Measurements from ENCODE around the gene TMEM179.
"Not testable (repeated sequence)": the region's sequence is repeated elsewhere in the genome, so short reads cannot be mapped to it uniquely, and the experiment has no call there.

TMEM179 gene

DNA sequence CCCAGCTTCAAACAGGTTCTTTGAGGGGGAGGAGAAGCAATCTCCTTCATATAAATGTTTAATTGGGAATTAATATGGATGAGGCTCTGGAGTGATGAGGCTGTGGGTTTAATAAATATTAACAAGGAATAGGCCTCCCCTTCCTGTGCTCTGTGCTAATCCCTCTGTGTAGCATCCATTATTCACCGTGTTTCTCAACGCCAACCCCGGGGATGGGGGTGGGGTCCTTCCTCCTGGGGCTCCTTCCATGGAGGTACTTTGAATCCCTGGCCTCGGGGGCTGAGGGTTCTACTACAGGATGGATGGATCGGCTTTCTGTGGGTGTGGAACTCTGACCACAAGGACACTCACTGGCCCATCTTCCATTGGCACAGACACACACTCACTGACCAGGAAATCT lies 34.9 kb upstream of the TMEM179 start:
- DNase-seq (ENCODE audit: low read depth, low spot score), result no peak
- no peaks in the 10 kb centered on the region for H3K9me3 ChIP-seq (ENCODE audit: low read depth, low read length)
- no peak overlapping the region for H3K4me3 ChIP-seq
- TF ChIP-seq FOXP2 (optimal IDR thresholded peaks at IDR 0.05; ENCODE audit: control extremely low read depth, extremely low read length, insufficient read depth), result no peak
- TF ChIP-seq POLR2AphosphoS5 (IDR thresholded peaks at IDR 0.05; ENCODE audit: borderline replicate concordance, low read depth, low read length), result no peak
- TF ChIP-seq EZH2 (IDR thresholded peaks at IDR 0.05), result no peak
- H3K36me3 ChIP-seq (ENCODE audit: insufficient read depth, low read length), result no peaks in the 10 kb centered on the region
- no peak overlapping the region for H3K27ac ChIP-seq
- no peak overlapping the region for H3K9ac ChIP-seq (ENCODE audit: insufficient read length)

GRCh38 chr14:104638927-104639450 lies 34.4 kb upstream of the TMEM179 start:
- H3K4me3 ChIP-seq, result no peak overlapping the region
- H3K9me3 ChIP-seq (ENCODE audit: low read depth, low read length), result no peaks in the 10 kb centered on the region
- H3K36me3 ChIP-seq (ENCODE audit: insufficient read depth, low read length), result no peaks in the 10 kb centered on the region
- H3K27ac ChIP-seq, result no peak overlapping the region
- TF ChIP-seq FOXP2 (optimal IDR thresholded peaks at IDR 0.05; ENCODE audit: control extremely low read depth, extremely low read length, insufficient read depth) (no peak), EZH2 (IDR thresholded peaks at IDR 0.05) (no peak), POLR2AphosphoS5 (IDR thresholded peaks at IDR 0.05; ENCODE audit: borderline replicate concordance, low read depth, low read length) (no peak)
- DNase-seq (ENCODE audit: low read depth, low spot score), result no peak
- no peak overlapping the region for H3K9ac ChIP-seq (ENCODE audit: insufficient read length)

- Histone ChIP-seq H3K9me3 (ENCODE audit: low read depth, low read length) (no peaks in the 10 kb centered on the region), H3K4me3 (no peak overlapping the region), H3K9ac (ENCODE audit: insufficient read length) (no peak overlapping the region), H3K27ac (no peak overlapping the region), H3K36me3 (ENCODE audit: insufficient read depth, low read length) (no peaks in the 10 kb centered on the region)
- no peak for DNase-seq (ENCODE audit: low read depth, low spot score)
- TF ChIP-seq FOXP2 (optimal IDR thresholded peaks at IDR 0.05; ENCODE audit: control extremely low read depth, extremely low read length, insufficient read depth), result no peak
- TF ChIP-seq EZH2 (IDR thresholded peaks at IDR 0.05), result no peak
- TF ChIP-seq POLR2AphosphoS5 (IDR thresholded peaks at IDR 0.05; ENCODE audit: borderline replicate concordance, low read depth, low read length), result no peak
These were observed 33.6 kb upstream of the TMEM179 start for GRCh38 chr14:104638190-104638589.

DNA sequence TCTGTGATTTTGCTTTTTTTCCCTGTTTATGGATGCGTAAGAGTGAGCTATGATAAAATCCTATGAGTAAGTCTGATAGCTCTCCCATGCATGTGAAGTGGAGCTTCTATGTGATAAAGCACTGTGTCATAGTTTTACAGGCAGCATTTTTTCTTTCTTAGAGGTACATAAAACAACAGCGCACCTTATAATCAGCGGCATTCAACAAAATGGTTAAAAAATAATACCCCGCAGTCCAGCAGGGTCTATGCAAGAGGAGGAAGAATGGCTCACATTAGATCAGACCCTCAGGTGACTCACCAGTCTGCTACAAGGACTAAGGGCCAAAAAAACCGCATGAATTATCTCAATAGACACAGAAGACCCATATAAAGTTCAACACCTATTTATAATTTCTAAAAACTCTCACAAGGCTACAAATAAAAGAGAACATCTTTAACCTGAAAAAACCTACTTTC lies 33.0 kb upstream of the TMEM179 start:
- no peak overlapping the region for H3K9ac ChIP-seq (ENCODE audit: insufficient read length)

GRCh38 chr14:104636846-104637545 lies 32.4 kb upstream of the TMEM179 start:
- DNase-seq (ENCODE audit: low read depth, low spot score); H3K27ac ChIP-seq; H3K36me3 ChIP-seq (ENCODE audit: insufficient read depth, low read length); H3K9ac ChIP-seq (ENCODE audit: insufficient read length); H3K9me3 ChIP-seq (ENCODE audit: low read depth, low read length); H3K4me3 ChIP-seq: not testable (repeated sequence)

More for the DNA sequence above, 33.0 kb upstream of the TMEM179 start:
- DNase-seq (ENCODE audit: low read depth, low spot score), result no peak
- Histone ChIP-seq H3K9me3 (ENCODE audit: low read depth, low read length) (no peaks in the 10 kb centered on the region), H3K27ac (no peak overlapping the region), H3K36me3 (ENCODE audit: insufficient read depth, low read length) (no peaks in the 10 kb centered on the region), H3K4me3 (no peak overlapping the region)
- no peak for TF ChIP-seq FOXP2 (optimal IDR thresholded peaks at IDR 0.05; ENCODE audit: control extremely low read depth, extremely low read length, insufficient read depth)

DNA sequence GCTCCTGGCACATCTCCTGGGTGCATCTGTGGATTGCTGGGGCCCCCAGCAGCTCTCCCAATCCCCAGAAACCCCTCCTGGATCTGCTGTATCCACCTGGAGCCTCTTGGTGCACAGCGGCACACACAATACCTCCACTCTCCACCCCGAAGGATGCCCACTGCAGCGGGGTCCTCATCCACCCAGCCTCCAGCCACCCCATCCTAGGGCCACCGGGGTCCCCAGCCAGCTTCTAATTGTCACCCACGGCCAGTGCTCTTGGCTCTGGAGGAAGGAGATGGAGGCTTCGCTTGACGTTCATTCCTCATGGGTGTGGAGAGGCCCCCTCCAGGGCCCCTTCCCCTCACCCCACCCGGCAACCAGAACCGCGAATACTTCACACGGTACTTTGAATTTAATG lies 31.6 kb upstream of the TMEM179 start:
- Histone ChIP-seq H3K36me3 (ENCODE audit: insufficient read depth, low read length) (no peaks in the 10 kb centered on the region), H3K9me3 (ENCODE audit: low read depth, low read length) (no peaks in the 10 kb centered on the region), H3K27ac (no peak overlapping the region), H3K9ac (ENCODE audit: insufficient read length) (no peak overlapping the region), H3K4me3 (no peak overlapping the region)
- DNase-seq (ENCODE audit: low read depth, low spot score), result no peak
- TF ChIP-seq FOXP2 (optimal IDR thresholded peaks at IDR 0.05; ENCODE audit: control extremely low read depth, extremely low read length, insufficient read depth) (no peak), POLR2AphosphoS5 (IDR thresholded peaks at IDR 0.05; ENCODE audit: borderline replicate concordance, low read depth, low read length) (no peak), EZH2 (IDR thresholded peaks at IDR 0.05) (no peak)

DNA sequence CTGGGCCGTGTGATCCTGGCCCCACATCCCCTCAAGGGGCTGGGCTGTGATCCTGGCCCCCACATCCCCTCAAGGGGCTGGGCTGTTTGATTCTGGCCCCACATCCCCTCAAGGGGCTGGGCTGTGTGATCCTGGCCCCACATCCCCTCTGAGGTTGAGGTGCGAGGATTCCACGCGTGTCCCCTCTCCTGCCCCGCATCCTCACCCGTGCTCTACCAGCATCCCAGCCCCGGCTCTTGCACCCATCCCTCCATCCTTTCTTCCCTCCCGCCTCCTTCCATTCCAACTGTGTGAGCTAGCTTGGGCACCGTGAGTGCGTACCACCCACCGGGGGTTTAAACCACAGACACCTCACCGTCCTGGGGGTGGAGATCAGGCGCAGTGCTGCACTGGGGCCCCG lies 31.1 kb upstream of the TMEM179 start:
- no peak for TF ChIP-seq EZH2 (IDR thresholded peaks at IDR 0.05)
- TF ChIP-seq FOXP2 (optimal IDR thresholded peaks at IDR 0.05; ENCODE audit: control extremely low read depth, extremely low read length, insufficient read depth), result no peak
- no peak for TF ChIP-seq POLR2AphosphoS5 (IDR thresholded peaks at IDR 0.05; ENCODE audit: borderline replicate concordance, low read depth, low read length)
- no peak overlapping the region for H3K27ac ChIP-seq

DNA sequence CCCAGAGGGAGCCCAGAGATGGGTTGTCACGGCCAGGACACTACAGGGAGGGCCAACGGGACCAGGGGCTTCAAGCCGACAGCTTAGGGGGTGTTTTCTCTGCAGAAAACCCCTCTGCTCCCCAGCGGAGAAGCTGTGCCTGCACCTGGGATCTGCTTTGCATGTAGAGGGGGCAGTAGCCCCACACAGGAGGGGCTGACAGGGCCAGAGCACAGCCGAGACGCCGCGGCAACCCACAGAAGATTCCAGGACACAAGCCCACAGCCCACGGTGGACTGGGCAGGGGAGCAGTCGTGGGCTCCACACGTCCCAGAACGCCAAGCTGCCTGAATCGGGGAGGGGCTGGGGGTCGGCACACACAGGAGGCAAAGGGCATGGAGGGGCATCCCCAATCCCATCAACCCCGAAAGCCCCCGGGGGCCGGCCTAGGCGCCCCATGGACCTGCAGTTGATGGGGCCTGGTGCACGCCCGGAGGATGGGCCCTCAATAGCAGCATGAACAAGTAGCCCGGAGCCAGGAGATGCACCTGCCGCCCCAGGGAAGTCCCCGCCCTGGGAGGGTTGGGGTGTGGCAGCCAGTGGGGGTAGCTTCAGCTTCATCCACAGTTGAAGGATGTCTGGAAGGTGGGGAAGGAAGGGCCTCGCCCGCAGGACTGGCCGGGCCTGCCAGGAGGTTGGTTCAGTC lies 30.5 kb upstream of the TMEM179 start:
- H3K36me3 ChIP-seq (ENCODE audit: insufficient read depth, low read length), result no peaks in the 10 kb centered on the region
- H3K27ac ChIP-seq, result no peak overlapping the region
- DNase-seq (ENCODE audit: low read depth, low spot score), result no peak
- no peak overlapping the region for H3K4me3 ChIP-seq
- TF ChIP-seq EZH2 (IDR thresholded peaks at IDR 0.05), result no peak
- no peak for TF ChIP-seq POLR2AphosphoS5 (IDR thresholded peaks at IDR 0.05; ENCODE audit: borderline replicate concordance, low read depth, low read length)
- TF ChIP-seq FOXP2 (optimal IDR thresholded peaks at IDR 0.05; ENCODE audit: control extremely low read depth, extremely low read length, insufficient read depth), result no peak
- H3K9me3 ChIP-seq (ENCODE audit: low read depth, low read length), result no peaks in the 10 kb centered on the region
- H3K9ac ChIP-seq (ENCODE audit: insufficient read length), result no peak overlapping the region

More for the DNA sequence above, 31.1 kb upstream of the TMEM179 start:
- H3K9ac ChIP-seq (ENCODE audit: insufficient read length), result no peak overlapping the region
- H3K9me3 ChIP-seq (ENCODE audit: low read depth, low read length), result no peaks in the 10 kb centered on the region
- DNase-seq (ENCODE audit: low read depth, low spot score), result no peak
- H3K36me3 ChIP-seq (ENCODE audit: insufficient read depth, low read length), result no peaks in the 10 kb centered on the region
- no peak overlapping the region for H3K4me3 ChIP-seq
